Measurements from ENCODE around the gene IL7R. TPM values are rescaled to one million over a fixed set of nuclear protein-coding genes. Genes with fewer than 3 reads are reported as not detected.

The IL7R gene
- total and polyA plus RNA-seq, 2 of the 13 experiments (the other 11 are each of a cell fraction or from before 2014, with no cell fraction given) = not detected

- Histone ChIP-seq H3K9me3 (ENCODE audit: low read length) (no peaks in the 10 kb centered on the region), H3K4me2 (ENCODE audit: low read depth, low read length) (no peak overlapping the region), H3K4me1 (ENCODE audit: insufficient read depth, low read length) (no peaks in the 10 kb centered on the region), H3K27me3 (ENCODE audit: control insufficient read depth in 1 of 2, insufficient read depth in 2 of 2, low read length in 2 of 2) (no peaks in the 10 kb centered on the region), H4K20me1 (ENCODE audit: insufficient read depth, low read length) (no peaks in the 10 kb centered on the region), H2AFZ (ENCODE audit: low read length) (no peak overlapping the region), H3K36me3 (replicated peaks in 1 of 2; ENCODE audit: control insufficient read depth in 1 of 2, insufficient read depth in 2 of 2, low read length in 2 of 2) (no peaks in the 10 kb centered on the region), H3K4me3 (replicated peaks in 1 of 3; ENCODE audit: insufficient read depth in 1 of 3, low read depth in 2 of 3, low read length in 3 of 3) (no peak overlapping the region), H3K27ac (ENCODE audit: extremely low read length, insufficient read depth, low read length) (no peak overlapping the region), H3K9ac (ENCODE audit: insufficient read depth, low read depth, low read length) (no peak overlapping the region), H3K79me2 (ENCODE audit: insufficient read depth, low read length) (no peaks in the 10 kb centered on the region)
- no TSS peak for BruUV-seq (replicated peaks)
- no peak for TF ChIP-seq SUZ12 (IDR thresholded peaks at IDR 0.05; ENCODE audit: low read depth, low read length)
- TF ChIP-seq, protein P1, sequence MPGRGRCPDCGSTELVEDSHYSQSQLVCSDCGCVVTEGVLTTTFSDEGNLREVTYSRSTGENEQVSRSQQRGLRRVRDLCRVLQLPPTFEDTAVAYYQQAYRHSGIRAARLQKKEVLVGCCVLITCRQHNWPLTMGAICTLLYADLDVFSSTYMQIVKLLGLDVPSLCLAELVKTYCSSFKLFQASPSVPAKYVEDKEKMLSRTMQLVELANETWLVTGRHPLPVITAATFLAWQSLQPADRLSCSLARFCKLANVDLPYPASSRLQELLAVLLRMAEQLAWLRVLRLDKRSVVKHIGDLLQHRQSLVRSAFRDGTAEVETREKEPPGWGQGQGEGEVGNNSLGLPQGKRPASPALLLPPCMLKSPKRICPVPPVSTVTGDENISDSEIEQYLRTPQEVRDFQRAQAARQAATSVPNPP (CRISPR knock-in tag; IDR thresholded peaks at IDR 0.05) = no peak
- no peak for TF ChIP-seq ZFP36 (IDR thresholded peaks at IDR 0.05; ENCODE audit: borderline replicate concordance, low read depth, low read length, partially characterized antibody)
- no peak for TF ChIP-seq IKZF1 (IDR thresholded peaks at IDR 0.05)
- no peak for TF ChIP-seq KLF16 (CRISPR knock-in tag; IDR thresholded peaks at IDR 0.05)
- no peak for TF ChIP-seq ZNF713 (CRISPR knock-in tag; IDR thresholded peaks at IDR 0.05)
- TF ChIP-seq ATAD3A (CRISPR knock-in tag; IDR thresholded peaks at IDR 0.05) = no peak
- no peak for TF ChIP-seq DNMT3B (CRISPR knock-in tag; conservative IDR thresholded peaks at IDR 0.05)
- TF ChIP-seq KDM3A (CRISPR knock-in tag; IDR thresholded peaks at IDR 0.05; ENCODE audit: low read depth) = no peak
- TF ChIP-seq ZNF891 (CRISPR knock-in tag; IDR thresholded peaks at IDR 0.05) = no peak
- no peak for TF ChIP-seq GTF2F1 (IDR thresholded peaks at IDR 0.05; ENCODE audit: low read length)
- no peak for TF ChIP-seq BRD4 (CRISPR knock-in tag; IDR thresholded peaks at IDR 0.05)
- no peak for TF ChIP-seq MAFK (conservative IDR thresholded peaks at IDR 0.05 in 1 of 2, IDR thresholded peaks at IDR 0.05 in 1 of 2; ENCODE audit: low read length in 2 of 2)
- no peak for TF ChIP-seq MTA1 (CRISPR knock-in tag; IDR thresholded peaks at IDR 0.05; ENCODE audit: borderline replicate concordance)
- no peak for TF ChIP-seq HDAC1 (CRISPR knock-in tag; IDR thresholded peaks at IDR 0.05)
- TF ChIP-seq ZNF589 (CRISPR knock-in tag; conservative IDR thresholded peaks at IDR 0.05) = no peak
- ATAC-seq (no peak), FAIRE-seq (no peak), DNase-seq (ENCODE audit: low spot score) (no peak)
- 0% methylated on average over 3 of the region's 3 CpGs for WGBS (ENCODE audit: low lambda C conversion rate)
- ChIA-PET POLR2A (no interaction called here), CTCF (ENCODE audit: low intra/inter-chr PET ratio, low total read pairs) (no interaction called here)
- intact Hi-C loops (cut with micrococcal nuclease; ENCODE audit: unreplicated experiment) (no loop called here), in situ Hi-C loops (cut with HindIII; ENCODE audit: extremely low pct_ligation_motif_present, low pct_unique_long_range_greater_than_20kb) (no loop called here)
Measured at GRCh38 chr5:35899800-35900199, 43.1 kb downstream of the IL7R start.

Data from HepG2 (cell line).